Measurements from ENCODE around the gene TNS2.

TNS2 gene

GRCh38 chr12:53056901-53057300, 7.0 kb downstream of the TNS2 start:
- DNase-seq, result no peak

GRCh38 chr12:53057816-53058500, 8.1 kb downstream of the TNS2 start:
- no peak for DNase-seq

DNA sequence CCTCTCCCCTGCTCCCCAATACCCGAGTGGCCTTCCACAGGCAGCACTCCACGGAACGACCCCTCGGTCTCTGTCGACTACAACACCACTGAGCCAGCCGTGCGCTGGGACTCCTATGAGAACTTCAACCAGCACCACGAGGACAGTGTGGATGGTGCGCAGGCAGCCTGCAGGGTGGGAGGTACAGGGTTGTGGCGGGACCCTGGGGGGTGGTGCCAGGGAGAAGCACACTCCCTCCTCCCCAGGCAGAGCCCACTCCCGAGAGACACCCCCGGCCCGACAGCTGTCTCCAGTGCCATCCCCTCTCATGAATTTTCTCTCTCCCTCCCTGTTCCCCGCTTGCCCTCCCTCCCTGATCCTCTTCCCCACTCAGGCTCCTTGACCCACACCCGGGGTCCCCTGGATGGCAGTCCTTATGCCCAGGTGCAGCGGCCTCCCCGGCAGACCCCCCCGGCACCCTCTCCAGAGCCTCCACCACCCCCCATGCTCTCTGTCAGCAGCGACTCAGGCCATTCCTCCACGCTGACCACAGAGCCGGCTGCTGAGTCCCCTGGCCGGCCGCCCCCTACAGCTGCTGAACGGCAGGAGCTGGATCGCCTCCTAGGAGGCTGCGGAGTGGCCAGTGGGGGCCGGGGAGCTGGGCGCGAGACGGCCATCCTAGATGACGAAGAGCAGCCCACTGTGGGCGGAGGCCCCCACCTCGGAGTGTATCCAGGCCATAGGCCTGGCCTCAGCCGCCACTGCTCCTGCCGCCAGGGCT, 9.0 kb downstream of the TNS2 start:
- DNase-seq, result no peak

GRCh38 chr12:53059434-53060063, 9.7 kb downstream of the TNS2 start:
- DNase-seq, result no peak

GRCh38 chr12:53060064-53060720, 10.3 kb downstream of the TNS2 start:
- no peak for DNase-seq

- no peak for DNase-seq
Observed at GRCh38 chr12:53060721-53061276, 10.9 kb downstream of the TNS2 start.

GRCh38 chr12:53061404-53062010, 11.6 kb downstream of the TNS2 start:
- DNase-seq, result peak; percentile 49

DNA sequence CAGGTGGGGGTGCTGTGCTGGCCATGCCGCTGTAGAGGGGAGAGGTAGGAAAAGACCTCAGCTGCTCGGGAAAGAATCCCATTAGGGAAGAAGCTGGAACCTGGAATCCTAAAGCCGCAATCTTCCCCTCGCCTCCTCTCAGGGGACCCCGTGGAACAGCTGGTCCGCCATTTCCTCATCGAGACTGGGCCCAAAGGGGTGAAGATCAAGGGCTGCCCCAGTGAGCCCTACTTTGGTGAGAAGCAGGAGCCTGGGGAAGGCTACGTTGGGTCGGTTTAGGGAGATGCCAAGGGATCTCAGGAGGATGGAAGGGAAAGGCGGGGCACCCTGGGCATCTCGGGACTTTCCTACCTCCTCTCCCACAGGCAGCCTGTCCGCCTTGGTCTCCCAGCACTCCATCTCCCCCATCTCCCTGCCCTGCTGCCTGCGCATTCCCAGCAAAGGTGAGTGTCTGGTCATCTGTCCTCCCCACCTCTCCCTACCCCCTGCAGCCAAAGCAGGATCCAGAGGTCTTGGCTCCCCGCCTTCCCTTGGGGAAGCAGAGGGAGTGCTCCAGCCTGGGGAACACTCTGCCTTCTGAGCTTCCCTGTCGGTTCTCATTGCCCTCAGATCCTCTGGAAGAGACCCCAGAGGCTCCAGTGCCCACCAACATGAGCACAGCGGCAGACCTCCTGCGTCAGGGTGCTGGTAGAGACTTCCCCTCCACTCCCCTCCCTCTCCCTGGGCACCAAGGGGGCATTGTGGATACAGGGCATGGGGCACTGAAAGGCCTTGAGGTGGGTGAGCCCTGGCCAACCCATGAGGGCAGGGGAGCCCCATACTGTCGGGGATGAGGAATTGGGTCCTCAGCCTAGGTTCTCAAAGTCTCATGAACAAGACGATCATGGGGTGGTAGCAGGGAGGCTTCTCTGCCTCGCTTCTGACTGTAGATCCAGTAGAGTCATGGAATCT, 12.4 kb downstream of the TNS2 start:
- no peak for DNase-seq

DNA sequence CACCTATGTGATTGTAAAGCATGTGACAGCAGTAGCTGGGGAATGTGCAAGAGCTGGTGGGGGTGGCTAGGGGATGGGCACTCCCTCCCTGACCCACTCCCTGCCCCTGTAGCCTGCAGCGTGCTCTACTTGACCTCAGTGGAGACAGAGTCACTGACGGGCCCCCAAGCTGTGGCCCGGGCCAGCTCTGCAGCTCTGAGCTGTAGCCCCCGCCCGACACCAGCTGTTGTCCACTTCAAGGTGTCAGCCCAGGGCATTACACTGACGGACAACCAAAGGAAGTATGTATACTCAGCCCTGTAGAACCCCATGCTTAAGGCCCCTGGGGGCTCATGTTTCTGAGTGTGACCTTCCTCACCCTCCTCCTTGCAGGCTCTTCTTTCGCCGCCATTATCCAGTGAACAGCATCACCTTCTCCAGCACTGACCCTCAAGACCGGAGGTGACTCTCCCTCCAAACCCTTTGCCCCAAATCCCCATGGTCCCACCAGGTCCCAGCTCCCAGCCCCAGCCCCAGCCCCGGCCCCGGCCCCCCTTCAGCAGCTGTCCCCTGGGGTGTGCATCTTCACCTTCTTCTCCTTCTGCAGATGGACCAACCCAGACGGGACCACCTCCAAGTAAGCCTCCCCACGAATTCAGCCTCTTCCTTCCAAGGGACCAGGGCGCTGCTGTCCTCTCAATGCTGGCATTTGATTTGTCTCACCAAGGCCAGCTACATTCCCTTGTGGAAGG, 13.3 kb downstream of the TNS2 start:
- DNase-seq, result no peak

DNA sequence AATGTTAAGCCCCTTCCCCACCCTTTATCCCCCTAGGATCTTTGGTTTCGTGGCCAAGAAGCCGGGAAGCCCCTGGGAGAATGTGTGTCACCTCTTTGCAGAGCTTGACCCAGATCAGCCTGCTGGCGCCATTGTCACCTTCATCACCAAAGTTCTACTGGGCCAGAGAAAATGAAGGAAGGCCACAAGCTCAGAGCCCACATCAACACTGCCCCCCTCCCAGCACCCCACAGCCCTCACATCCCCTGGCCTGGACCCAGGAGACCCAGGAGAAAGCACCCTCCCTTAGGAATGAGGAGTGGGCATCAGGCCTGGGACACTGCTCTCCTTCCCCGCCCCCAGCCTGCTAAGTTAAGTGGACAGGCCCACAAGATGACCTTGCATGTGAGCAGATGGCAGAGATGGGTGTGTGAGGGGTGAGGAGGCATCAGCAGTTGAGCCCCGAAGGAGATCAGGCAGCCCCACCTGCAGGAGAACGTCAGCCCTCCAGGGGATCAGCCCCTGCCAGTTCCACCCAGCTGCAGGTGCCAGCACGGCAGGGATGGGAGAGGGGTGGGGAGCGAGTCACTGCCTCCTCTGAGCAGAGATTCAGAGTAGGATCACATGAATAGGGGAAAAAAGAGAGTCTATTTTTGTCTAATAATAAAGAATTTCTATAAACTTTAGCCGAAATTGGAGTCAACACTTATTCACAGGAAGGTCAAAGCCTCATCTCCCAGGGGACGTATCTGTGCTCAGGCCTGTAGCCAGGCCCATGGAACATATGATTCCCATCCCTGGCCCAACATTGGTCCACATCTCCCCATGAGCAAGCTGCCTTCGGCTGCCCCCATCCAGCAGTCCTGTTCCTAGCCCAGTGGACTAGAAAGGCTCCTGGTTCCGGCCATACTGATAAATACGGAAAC, 14.1 kb downstream of the TNS2 start:
- DNase-seq, result no peak

DNA sequence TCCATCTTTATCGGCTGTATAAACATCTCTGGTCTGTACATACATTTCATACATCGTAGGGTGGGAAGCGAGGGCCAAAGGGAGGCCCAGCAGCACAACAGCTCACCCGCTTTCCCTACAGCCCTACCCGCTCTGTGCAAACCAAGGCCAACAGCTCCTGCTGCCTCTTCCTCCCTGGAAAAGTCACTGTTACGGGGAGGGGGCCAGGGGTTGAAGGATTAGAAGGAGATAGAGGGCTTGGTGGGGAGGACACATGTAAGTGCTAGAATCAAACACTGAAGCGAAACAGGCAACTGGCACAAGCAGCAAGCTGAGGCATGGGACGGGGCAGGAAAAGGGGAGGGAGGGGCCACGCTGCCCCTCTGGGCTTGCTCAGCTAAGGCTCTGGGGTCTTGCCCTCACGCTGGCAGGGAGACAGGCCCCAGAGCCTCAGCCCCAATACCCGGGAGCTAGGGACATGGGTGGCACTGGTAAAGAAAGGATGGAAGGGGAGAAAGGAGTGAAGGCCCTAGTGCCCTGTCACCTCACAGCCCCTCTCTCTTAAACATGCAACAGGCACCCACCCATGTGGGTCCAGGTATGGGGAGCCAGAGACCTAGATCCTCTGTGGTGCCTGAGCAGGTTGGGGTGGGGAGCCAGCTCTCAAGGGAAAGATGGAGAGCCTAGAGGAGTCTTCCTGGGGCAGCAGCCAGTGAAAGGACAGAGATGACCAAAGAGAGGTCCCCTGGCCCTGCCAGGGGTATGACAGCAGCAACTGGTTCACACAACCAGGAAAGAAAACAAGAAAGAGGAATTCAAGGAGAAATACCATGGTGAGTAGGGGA, 15.0 kb downstream of the TNS2 start:
- no peak for DNase-seq

GRCh38 chr12:53065470-53065869, 15.6 kb downstream of the TNS2 start:
- no peak for DNase-seq

GRCh38 chr12:53065975-53066931, 16.4 kb downstream of the TNS2 start:
- DNase-seq, result peak; percentile 49

DNA sequence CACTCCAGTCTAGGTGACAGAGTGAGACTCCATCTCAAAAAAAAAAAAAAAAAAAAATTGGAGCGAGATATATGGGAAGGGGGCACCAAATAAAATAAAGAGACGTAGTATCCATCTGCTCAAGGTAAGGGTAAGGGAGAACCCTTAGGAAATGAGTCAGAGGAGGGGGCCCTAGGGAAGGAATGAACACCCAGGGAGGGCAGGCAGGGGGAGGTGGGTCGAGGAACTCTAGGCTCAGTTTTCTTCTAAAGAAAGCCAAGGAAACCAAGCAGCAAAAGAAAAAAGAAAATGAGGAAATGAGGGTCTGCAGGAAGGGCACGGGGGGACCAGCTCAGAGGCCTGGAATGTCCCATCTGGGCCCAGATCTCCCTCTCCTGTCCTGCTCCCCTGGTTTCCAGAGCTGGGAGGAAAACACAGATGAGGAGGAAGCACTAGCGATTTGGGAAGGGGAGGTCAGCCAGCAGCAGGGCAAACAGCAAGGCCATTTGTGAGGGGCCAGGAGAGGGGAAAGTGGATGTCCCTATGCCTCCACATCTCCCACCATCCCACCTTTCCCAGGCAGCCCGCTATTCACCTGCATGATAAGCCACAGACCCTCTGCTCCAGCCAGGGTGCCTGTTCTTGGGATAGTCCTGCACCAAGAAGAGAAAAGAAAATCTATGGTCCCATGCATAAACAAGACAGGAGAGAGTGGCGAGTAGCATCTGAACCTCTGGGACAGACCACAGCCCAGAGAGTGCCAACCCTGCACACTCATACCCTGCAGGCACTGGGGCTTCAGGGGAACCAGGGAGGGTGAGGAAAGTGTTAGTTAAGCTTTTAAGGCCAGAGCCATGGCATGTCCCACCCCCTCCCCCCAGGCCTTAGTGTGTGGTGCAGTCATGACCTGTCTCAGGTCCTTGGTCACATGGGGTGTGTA, 17.5 kb downstream of the TNS2 start:
- DNase-seq, result no peak

- no peak for DNase-seq
Observed at GRCh38 chr12:53067993-53068770, 18.3 kb downstream of the TNS2 start.
